ENCODE data around the gene TJP3.

- TF ChIP-seq POLR2A (IDR thresholded peaks at IDR 0.05; ENCODE audit: low read length) = no peak
- TF ChIP-seq GATA1 (IDR thresholded peaks at IDR 0.05; ENCODE audit: low read depth, low read length) = no peak
Measured at GRCh38 chr19:3663838-3664237, 44.3 kb upstream of the TJP3 start.

Data from erythroblast (primary cell).